Sigmoid colon (tissue), 7 donors: Measurements from ENCODE around the gene VRK1. TPM values are rescaled to one million over a fixed set of nuclear protein-coding genes. Genes with fewer than 3 reads are reported as not detected.

Experiments used
- DNase-seq: peaks from one replicate; pipeline ENCODE4 v3.0.0-alpha.2; 2019
- H3K27ac ChIP-seq, 4 donors: fragments of 200-600 bp; sonication (generic); one replicate each; pipeline ENCODE4 v1.5.1; 2016 to 2019; ENCODE audit warnings: mild to moderate bottlenecking in 1 of 4
- H3K27me3 ChIP-seq, 3 donors: fragments of 200-600 bp; sonication (generic); one replicate each; pipeline ENCODE4 v1.5.1; 2019; ENCODE audit warnings: mild to moderate bottlenecking in 1 of 3
- H3K36me3 ChIP-seq, 4 donors: fragments of 200-600 bp; sonication (generic); one replicate each; pipeline ENCODE4 v1.5.1; 2016 to 2019
- H3K4me1 ChIP-seq, 4 donors: fragments of 200-600 bp; sonication (generic); one replicate each; pipeline ENCODE4 v1.5.1; 2017 to 2019
- H3K4me3 ChIP-seq, 4 donors: fragments of 200-600 bp; sonication (generic); one replicate each; pipeline ENCODE4 v1.5.1; 2017 to 2019; ENCODE audit warnings: mild to moderate bottlenecking in 2 of 4, moderate library complexity in 1 of 4
- H3K9me3 ChIP-seq, 4 donors: fragments of 200-600 bp in 3 of 4; sonication (generic) in 3 of 4; one replicate each; pipeline versions ENCODE4 v1.5.1 to v1.6.1; 2013 to 2019
- CTCF ChIP-seq, 4 experiments: fragments of 450-650 bp in 3 of 4; fragments of 200-600 bp in 1 of 4; IDR thresholded peaks; one replicate each; pipeline ENCODE4 v1.5.1; 2016 to 2019; ENCODE audit warnings: antibody characterized with exemption in 4 of 4, mild to moderate bottlenecking in 3 of 4, moderate library complexity in 2 of 4
- EP300 ChIP-seq, 4 donors: sonication (generic); formaldehyde crosslinking; IDR thresholded peaks; one replicate each; pipeline ENCODE4 v1.6.1; 2017; ENCODE audit warnings: antibody characterized with exemption in 4 of 4
- POLR2A ChIP-seq, 2 donors: fragments of 450-650 bp; IDR thresholded peaks; one replicate each; pipeline ENCODE4 v1.6.1; 2016; ENCODE audit warnings: antibody characterized with exemption in 2 of 2, mild to moderate bottlenecking in 2 of 2, moderate library complexity in 2 of 2
- POLR2AphosphoS5 ChIP-seq, 4 donors: sonication (generic); formaldehyde crosslinking; IDR thresholded peaks; one replicate each; pipeline ENCODE4 v1.6.1; 2017; ENCODE audit warnings: antibody characterized with exemption in 4 of 4
- WGBS, 2 donors: extraction: QIAGEN DNeasy Blood & Tissue Kit; methylation state at CpG; one replicate each; pipeline ENCODE4 v1.1.7; 2013; 5-methylcytosine and 5-hydroxymethylcytosine counted together
- intact Hi-C: fragments of 100-400 bp; cut with DNase I; formaldehyde crosslinking; loops from one replicate; pipeline ENCODE4 v1.15.1; 2023
- polyA plus RNA-seq, 3 donors: library from polyadenylated mRNA; stranded (reverse); fragments of 200-250 nt; gene quantifications; one replicate each; pipeline ENCODE4 v1.2.3, GENCODE V29; 2013
- total RNA-seq, 4 donors: library from RNA; depleted of rRNA; stranded (reverse); fragments of >200 nt; gene quantifications; one replicate each; pipeline ENCODE4 v1.1.0, GENCODE V29; 2016
- donor health status: healthy with polysubstance abuse.
- donor health status: Bipolar disorder and iron deficiency.
- donor health status: healthy.

Gene VRK1
- total and polyA plus RNA-seq, 7 donors = 7.8 to 25.7 (median 17.9) TPM

- no peak for TF ChIP-seq POLR2A (IDR thresholded peaks at IDR 0.05)
- TF ChIP-seq EP300 (IDR thresholded peaks at IDR 0.05) = no peak
- no peak for TF ChIP-seq POLR2AphosphoS5 (IDR thresholded peaks at IDR 0.05)
- no peaks in the 10 kb centered on the region for H3K27me3 ChIP-seq
- no peaks in the 10 kb centered on the region for H3K4me1 ChIP-seq
- no peaks in the 10 kb centered on the region for H3K36me3 ChIP-seq
- 79 to 84% methylated on average over 7 of the region's 7 CpGs for WGBS, 2 donors
- H3K4me3 ChIP-seq = no peak overlapping the region
- intact Hi-C loops = no loop called here
- no peak for DNase-seq
- H3K9me3 ChIP-seq = peaks cover 0 to 8% (median 2%) of the 10 kb centered on the region in 4 donors
- H3K27ac ChIP-seq = no peak overlapping the region
Measured at GRCh38 chr14:96917442-96917963, 120.3 kb downstream of the VRK1 start.

GRCh38 chr14:96920023-96920422 lies 122.8 kb downstream of the VRK1 start:
- 90 to 93% methylated on average over 3 of the region's 3 CpGs for WGBS, 2 donors
- Histone ChIP-seq H3K4me1 (no peaks in the 10 kb centered on the region), H3K4me3 (no peak overlapping the region), H3K9me3 (peaks cover 0 to 8% (median 2%) of the 10 kb centered on the region in 4 donors), H3K27ac (no peak overlapping the region), H3K36me3 (no peaks in the 10 kb centered on the region), H3K27me3 (no peaks in the 10 kb centered on the region)
- TF ChIP-seq CTCF (IDR thresholded peaks at IDR 0.05) (no peak), POLR2AphosphoS5 (IDR thresholded peaks at IDR 0.05) (no peak), POLR2A (IDR thresholded peaks at IDR 0.05) (no peak)
- DNase-seq = no peak
- intact Hi-C loops = no loop called here

GRCh38 chr14:96920820-96921219 lies 123.6 kb downstream of the VRK1 start:
- DNase-seq = no peak
- Histone ChIP-seq H3K4me3 (no peak overlapping the region), H3K27me3 (no peaks in the 10 kb centered on the region), H3K36me3 (no peaks in the 10 kb centered on the region), H3K4me1 (no peaks in the 10 kb centered on the region), H3K27ac (no peak overlapping the region), H3K9me3 (peaks cover 0 to 8% (median 2%) of the 10 kb centered on the region in 4 donors)
- WGBS, 2 donors = 72 to 80% methylated on average over 3 of the region's 3 CpGs
- intact Hi-C loops = no loop called here
- no peak for TF ChIP-seq POLR2A (IDR thresholded peaks at IDR 0.05)
- TF ChIP-seq CTCF (IDR thresholded peaks at IDR 0.05) = no peak
- no peak for TF ChIP-seq EP300 (IDR thresholded peaks at IDR 0.05)
- no peak for TF ChIP-seq POLR2AphosphoS5 (IDR thresholded peaks at IDR 0.05)

GRCh38 chr14:96922986-96923385 lies 125.8 kb downstream of the VRK1 start:
- H3K9me3 ChIP-seq = peaks cover 0 to 8% (median 2%) of the 10 kb centered on the region in 4 donors
- intact Hi-C loops = no loop called here
- 95 to 96% methylated on average over 8 of the region's 8 CpGs for WGBS, 2 donors
- DNase-seq = no peak
- H3K4me1 ChIP-seq = no peaks in the 10 kb centered on the region
- TF ChIP-seq CTCF (IDR thresholded peaks at IDR 0.05) (no peak), EP300 (IDR thresholded peaks at IDR 0.05) (no peak), POLR2AphosphoS5 (IDR thresholded peaks at IDR 0.05) (no peak), POLR2A (IDR thresholded peaks at IDR 0.05) (no peak)
- no peak overlapping the region for H3K27ac ChIP-seq
- H3K36me3 ChIP-seq = no peaks in the 10 kb centered on the region
- H3K4me3 ChIP-seq = no peak overlapping the region
- no peaks in the 10 kb centered on the region for H3K27me3 ChIP-seq

GRCh38 chr14:96925422-96925821 lies 128.2 kb downstream of the VRK1 start:
- DNase-seq = no peak
- Histone ChIP-seq H3K4me3 (no peak overlapping the region), H3K27ac (no peak overlapping the region), H3K36me3 (no peaks in the 10 kb centered on the region), H3K4me1 (no peaks in the 10 kb centered on the region), H3K27me3 (no peaks in the 10 kb centered on the region), H3K9me3 (peaks cover 0 to 8% (median 2%) of the 10 kb centered on the region in 4 donors)
- no peak for TF ChIP-seq EP300 (IDR thresholded peaks at IDR 0.05)
- TF ChIP-seq POLR2AphosphoS5 (IDR thresholded peaks at IDR 0.05) = no peak
- no peak for TF ChIP-seq CTCF (IDR thresholded peaks at IDR 0.05)
- intact Hi-C loops = no loop called here
- WGBS, 2 donors = 84 to 87% methylated on average over 4 of the region's 4 CpGs
